ENCODE results near the gene IMMT. TPM values are rescaled to one million over a fixed set of nuclear protein-coding genes. Genes with fewer than 3 reads are reported as not detected.

The IMMT gene
- total RNA-seq, 1 donor from 2014 or later: 107 TPM

- H3K27ac Mint-ChIP-seq (ENCODE audit: unreplicated experiment): no peak overlapping the region
- H3K9me3 Mint-ChIP-seq (ENCODE audit: unreplicated experiment): no peaks in the 10 kb centered on the region
- peaks cover 37% of the 10 kb centered on the region for H3K36me3 Mint-ChIP-seq (ENCODE audit: low read depth, unreplicated experiment)
- DNase-seq (ENCODE audit: low spot score): no peak
- H3K27me3 Mint-ChIP-seq (ENCODE audit: unreplicated experiment): peaks cover 1% of the 10 kb centered on the region
- no peak for TF ChIP-seq CTCF (IDR thresholded peaks at IDR 0.05; ENCODE audit: unreplicated experiment)
- no peak overlapping the region for H3K4me3 Mint-ChIP-seq (ENCODE audit: unreplicated experiment)
- H3K4me1 Mint-ChIP-seq (ENCODE audit: unreplicated experiment): no peaks in the 10 kb centered on the region
These were observed 56.3 kb downstream of the IMMT start for GRCh38 chr2:86138736-86139625.

GRCh38 chr2:86136141-86136540, 59.1 kb downstream of the IMMT start:
- H3K27me3 Mint-ChIP-seq (ENCODE audit: unreplicated experiment): peaks cover 1% of the 10 kb centered on the region
- no peaks in the 10 kb centered on the region for H3K4me1 Mint-ChIP-seq (ENCODE audit: unreplicated experiment)
- peaks cover 37% of the 10 kb centered on the region for H3K36me3 Mint-ChIP-seq (ENCODE audit: low read depth, unreplicated experiment)
- H3K9me3 Mint-ChIP-seq (ENCODE audit: unreplicated experiment): no peaks in the 10 kb centered on the region
- H3K27ac Mint-ChIP-seq (ENCODE audit: unreplicated experiment): no peak overlapping the region
- no peak for DNase-seq (ENCODE audit: low spot score)
- no peak overlapping the region for H3K4me3 Mint-ChIP-seq (ENCODE audit: unreplicated experiment)
- TF ChIP-seq CTCF (IDR thresholded peaks at IDR 0.05; ENCODE audit: unreplicated experiment): no peak

GRCh38 chr2:86135653-86136052, 59.6 kb downstream of the IMMT start:
- H3K4me1 Mint-ChIP-seq (ENCODE audit: unreplicated experiment): no peaks in the 10 kb centered on the region
- no peak for DNase-seq (ENCODE audit: low spot score)
- no peaks in the 10 kb centered on the region for H3K9me3 Mint-ChIP-seq (ENCODE audit: unreplicated experiment)
- H3K27ac Mint-ChIP-seq (ENCODE audit: unreplicated experiment): no peak overlapping the region
- TF ChIP-seq CTCF (IDR thresholded peaks at IDR 0.05; ENCODE audit: unreplicated experiment): no peak
- H3K4me3 Mint-ChIP-seq (ENCODE audit: unreplicated experiment): no peak overlapping the region
- H3K27me3 Mint-ChIP-seq (ENCODE audit: unreplicated experiment): peaks cover 1% of the 10 kb centered on the region
- H3K36me3 Mint-ChIP-seq (ENCODE audit: low read depth, unreplicated experiment): peaks cover 37% of the 10 kb centered on the region

- no peak overlapping the region for H3K27ac Mint-ChIP-seq (ENCODE audit: unreplicated experiment)
- H3K9me3 Mint-ChIP-seq (ENCODE audit: unreplicated experiment): no peaks in the 10 kb centered on the region
- DNase-seq (ENCODE audit: low spot score): no peak
- no peak overlapping the region for H3K4me3 Mint-ChIP-seq (ENCODE audit: unreplicated experiment)
- peaks cover 37% of the 10 kb centered on the region for H3K36me3 Mint-ChIP-seq (ENCODE audit: low read depth, unreplicated experiment)
- H3K27me3 Mint-ChIP-seq (ENCODE audit: unreplicated experiment): peaks cover 1% of the 10 kb centered on the region
- H3K4me1 Mint-ChIP-seq (ENCODE audit: unreplicated experiment): no peaks in the 10 kb centered on the region
- TF ChIP-seq CTCF (IDR thresholded peaks at IDR 0.05; ENCODE audit: unreplicated experiment): no peak
These were observed 60.6 kb downstream of the IMMT start for GRCh38 chr2:86134709-86135108.

GRCh38 chr2:86124683-86125082, 70.6 kb downstream of the IMMT start:
- no peak overlapping the region for H3K4me3 Mint-ChIP-seq (ENCODE audit: unreplicated experiment)
- H3K9me3 Mint-ChIP-seq (ENCODE audit: unreplicated experiment): no peaks in the 10 kb centered on the region
- peaks cover 35% of the 10 kb centered on the region for H3K36me3 Mint-ChIP-seq (ENCODE audit: low read depth, unreplicated experiment)
- H3K4me1 Mint-ChIP-seq (ENCODE audit: unreplicated experiment): no peaks in the 10 kb centered on the region
- TF ChIP-seq CTCF (IDR thresholded peaks at IDR 0.05; ENCODE audit: unreplicated experiment): no peak
- no peak for DNase-seq (ENCODE audit: low spot score)
- no peak overlapping the region for H3K27ac Mint-ChIP-seq (ENCODE audit: unreplicated experiment)
- no peaks in the 10 kb centered on the region for H3K27me3 Mint-ChIP-seq (ENCODE audit: unreplicated experiment)
